Esophagus mucosa (tissue), 1 donor: ENCODE measurements around the gene B3GNT7. TPM values are rescaled to one million over a fixed set of nuclear protein-coding genes. Genes with fewer than 3 reads are reported as not detected.
"Not testable (repeated sequence)": the region's sequence is repeated elsewhere in the genome, so short reads cannot be mapped to it uniquely, and the experiment has no call there.

Source experiments
- ATAC-seq: fragments of 200-7000 bp; cut with Tn5 transposase; one replicate; pipeline ENCODE4 v1.9.1; 2020
- total RNA-seq: library from RNA; stranded (reverse); gene quantifications from one replicate; pipeline ENCODE4 v1.2.4, GENCODE V29; 2023
- donor health status: DM: yes; HTN: yes; CAD: no.

The B3GNT7 gene
- total RNA-seq, 1 donor from 2014 or later: 5.5 TPM

GRCh38 chr2:231404183-231404578 lies 8.7 kb downstream of the B3GNT7 start:
- not testable (repeated sequence) for ATAC-seq

DNA sequence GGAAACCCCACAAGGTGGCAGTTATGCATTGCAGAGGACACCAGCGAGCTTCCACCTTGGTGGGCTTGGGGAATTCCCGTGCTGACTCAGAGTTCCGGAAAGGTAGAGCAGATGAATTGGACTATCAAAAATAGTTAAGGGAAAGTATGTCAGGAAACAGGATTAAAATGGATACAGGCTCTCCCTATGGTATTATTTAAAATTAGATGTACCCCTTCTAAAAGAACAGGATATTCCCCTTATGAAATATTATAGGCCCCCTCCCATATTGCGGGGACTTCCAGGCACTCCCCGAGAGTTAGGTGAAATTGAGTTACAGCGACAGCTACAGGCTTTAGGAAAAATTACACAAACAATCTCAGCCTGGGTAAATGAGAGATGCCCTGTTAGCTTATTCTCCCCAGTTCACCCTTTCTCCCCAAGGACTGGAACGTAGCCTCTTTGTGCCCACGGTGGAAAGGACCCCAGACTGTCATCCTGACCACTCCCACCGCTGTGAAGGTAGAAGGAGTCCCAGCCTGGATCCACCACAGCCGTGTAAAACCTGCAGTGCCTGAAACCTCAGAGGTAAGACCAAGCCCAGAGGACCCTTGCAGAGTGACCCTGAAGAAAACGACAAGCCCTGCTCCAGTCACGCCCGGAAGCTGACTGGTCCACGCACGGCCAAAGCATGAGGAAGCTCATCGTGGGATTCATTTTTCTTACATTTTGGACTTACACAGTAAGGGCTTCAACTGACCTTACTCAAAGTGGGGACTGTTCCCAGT lies 10.3 kb downstream of the B3GNT7 start:
- not testable (repeated sequence) for ATAC-seq

GRCh38 chr2:231407686-231408085 lies 12.2 kb downstream of the B3GNT7 start:
- ATAC-seq: not testable (repeated sequence)

- not testable (repeated sequence) for ATAC-seq
Measured at GRCh38 chr2:231408304-231408703, 12.8 kb downstream of the B3GNT7 start.

DNA sequence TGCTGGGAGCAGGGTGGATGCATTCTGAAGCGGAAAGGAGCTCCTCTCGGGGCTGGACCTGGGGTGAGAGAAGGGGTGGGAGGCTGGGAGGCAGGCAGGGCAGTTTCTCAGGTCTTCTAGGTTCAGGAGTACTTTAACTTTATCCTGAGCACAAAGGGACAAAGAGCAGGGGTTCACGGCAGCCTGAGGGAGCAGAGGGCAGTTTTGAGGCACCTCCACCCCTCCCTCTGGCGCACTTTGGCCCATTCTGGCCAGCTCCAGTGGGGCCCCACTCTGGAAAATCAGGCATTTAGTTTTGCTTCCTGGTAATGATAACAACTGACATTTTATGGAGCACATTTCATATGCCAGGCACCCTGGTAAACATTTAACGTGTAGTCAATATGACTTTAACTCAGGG lies 14.3 kb downstream of the B3GNT7 start:
- no peak for ATAC-seq

- no peak for ATAC-seq
Measured at GRCh38 chr2:231410293-231411004, 14.9 kb downstream of the B3GNT7 start.

- ATAC-seq: no peak
Measured at GRCh38 chr2:231411237-231411636, 15.7 kb downstream of the B3GNT7 start.

- peak; percentile 95 for ATAC-seq
Measured at GRCh38 chr2:231411831-231412617, 16.5 kb downstream of the B3GNT7 start.

- no peak for ATAC-seq
Measured at GRCh38 chr2:231412618-231412963, 17.1 kb downstream of the B3GNT7 start.

DNA sequence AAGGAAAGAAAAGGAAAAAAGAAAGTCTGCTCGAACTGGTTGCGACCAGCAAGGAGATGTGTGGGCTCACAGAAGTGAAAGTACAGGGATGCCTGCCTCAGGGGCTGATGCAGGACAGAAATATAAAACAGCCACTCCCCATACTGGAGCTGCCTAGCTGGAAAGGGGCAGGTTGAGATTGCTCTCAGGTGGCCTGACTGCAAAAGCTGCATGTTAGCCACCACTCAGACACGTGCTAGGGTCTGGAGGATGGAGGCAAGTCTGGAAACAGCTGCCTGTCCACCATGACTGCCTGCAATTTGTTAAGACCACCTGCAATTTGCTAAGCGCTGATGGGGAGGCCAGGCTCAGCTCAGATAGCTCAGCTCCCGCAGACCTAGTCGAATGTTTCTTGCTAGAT lies 17.9 kb downstream of the B3GNT7 start:
- no peak for ATAC-seq

DNA sequence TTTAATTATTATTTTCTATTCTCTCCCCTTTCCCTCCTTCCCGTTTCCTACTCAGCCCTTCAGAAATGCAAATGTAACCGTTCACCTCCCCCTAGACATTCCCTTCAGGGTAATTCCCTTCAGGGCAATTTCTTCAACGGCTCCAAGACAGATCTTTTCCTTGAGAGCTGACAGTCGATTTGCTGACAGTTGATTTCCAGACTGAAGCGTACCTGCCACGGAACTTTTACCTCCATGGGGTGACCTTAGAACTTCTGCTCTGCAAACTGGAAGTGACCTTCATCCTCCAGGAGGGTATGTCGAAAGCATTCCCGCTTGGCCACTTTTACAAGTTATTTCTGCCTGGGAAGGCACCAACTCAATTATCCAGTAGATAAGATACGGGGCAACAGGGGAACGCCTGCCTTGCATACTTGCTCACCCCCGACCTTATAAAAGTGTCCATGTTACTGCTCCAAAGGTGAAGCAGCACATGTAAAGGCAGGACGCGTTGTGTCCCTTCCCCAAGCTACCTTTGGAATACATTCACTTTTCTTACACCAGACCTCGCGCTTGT lies 18.5 kb downstream of the B3GNT7 start:
- no peak for ATAC-seq

- ATAC-seq: no peak
Measured at GRCh38 chr2:231415029-231415428, 19.5 kb downstream of the B3GNT7 start.

GRCh38 chr2:231418820-231419640 lies 23.5 kb downstream of the B3GNT7 start:
- no peak for ATAC-seq

DNA sequence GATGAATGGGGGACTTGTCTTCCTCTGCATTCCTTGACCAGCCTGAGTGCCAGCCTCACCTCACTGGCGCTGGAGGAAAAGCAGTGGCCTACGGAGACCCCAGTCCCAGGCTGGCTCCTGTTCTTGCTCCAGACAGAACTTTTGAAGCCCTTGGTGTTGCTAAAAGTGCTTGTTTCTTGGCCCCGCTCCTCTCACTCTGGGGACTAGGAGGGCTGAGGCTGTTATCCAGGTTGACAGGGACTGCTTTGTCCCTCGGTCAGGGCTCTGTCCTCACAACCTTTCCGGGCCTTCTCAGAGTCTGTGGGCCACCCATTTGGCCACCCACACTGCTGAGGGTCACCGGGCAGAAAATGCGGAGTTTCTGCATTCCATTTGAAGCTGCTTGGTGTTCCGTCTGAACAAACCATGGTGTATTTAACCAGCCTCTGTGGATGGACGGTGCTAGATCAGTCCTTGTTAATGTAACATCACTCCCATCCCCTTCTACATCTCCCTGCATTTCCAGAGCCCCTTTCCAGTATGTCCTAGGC lies 25.6 kb downstream of the B3GNT7 start:
- ATAC-seq: no peak

DNA sequence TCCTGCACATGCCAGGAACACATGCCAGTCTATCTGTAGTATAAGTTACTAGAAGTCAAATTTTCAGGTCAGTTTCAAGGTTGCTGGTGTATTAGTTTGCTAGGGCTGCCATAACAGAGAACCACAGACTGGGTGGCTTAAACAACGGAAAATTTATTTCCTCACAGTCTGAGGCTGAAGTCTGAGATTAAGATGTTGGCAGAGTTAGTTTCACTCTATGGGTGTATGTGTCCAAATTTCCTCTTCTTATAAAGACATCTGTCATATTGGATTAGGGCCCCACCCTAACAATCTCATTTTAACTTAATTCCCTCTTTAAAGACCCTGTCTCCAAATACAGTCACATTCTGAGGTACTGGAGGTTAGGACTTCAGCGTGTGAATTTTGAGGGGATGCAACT lies 26.5 kb downstream of the B3GNT7 start:
- no peak for ATAC-seq

DNA sequence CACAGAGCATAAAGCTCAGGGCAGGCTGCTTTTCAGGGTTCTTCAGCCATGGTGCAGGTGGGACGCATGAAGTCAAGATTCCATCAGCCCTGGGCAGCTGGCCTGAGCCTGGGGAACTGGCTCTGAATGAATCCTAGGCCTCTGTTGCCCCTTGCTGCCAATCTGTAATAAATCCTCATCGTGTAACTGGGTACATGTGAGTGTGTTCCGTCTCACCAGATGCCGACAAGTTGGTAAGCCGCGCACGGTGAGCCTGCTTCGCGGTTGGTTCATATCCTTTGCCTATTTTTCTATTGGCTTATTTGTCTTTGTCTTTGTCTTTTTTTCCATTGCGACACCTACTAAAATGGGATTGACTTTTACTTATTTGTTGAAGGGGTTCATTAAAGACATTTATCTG lies 27.7 kb downstream of the B3GNT7 start:
- no peak for ATAC-seq

DNA sequence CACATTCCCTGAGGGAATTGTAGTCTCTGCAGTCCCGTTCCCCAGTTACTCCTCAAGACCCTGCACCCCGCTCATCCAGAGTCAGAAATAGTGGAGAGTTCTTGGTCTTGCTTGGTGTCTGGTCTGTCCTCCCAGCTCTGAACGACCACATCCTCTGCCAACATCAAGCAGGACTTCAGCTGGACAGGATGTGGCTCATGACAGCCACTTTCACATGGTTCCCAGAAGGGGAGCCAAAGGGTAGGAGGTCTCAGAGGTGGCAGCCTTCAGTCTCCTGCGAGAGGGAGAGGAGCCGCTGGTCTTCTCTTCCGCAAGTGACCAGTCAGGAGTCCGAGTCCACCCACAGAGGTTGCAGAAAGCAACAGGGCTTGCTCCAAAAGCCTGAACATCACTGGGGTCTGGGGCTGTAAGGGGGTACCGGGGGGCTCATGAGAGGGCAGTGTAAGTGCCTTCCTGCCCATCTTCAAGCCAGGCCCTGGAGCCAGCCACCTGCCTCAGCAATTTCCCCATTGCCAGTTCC lies 29.8 kb downstream of the B3GNT7 start:
- ATAC-seq: peak; percentile 8

- peak; percentile 28 for ATAC-seq
Measured at GRCh38 chr2:231425811-231426703, 30.5 kb downstream of the B3GNT7 start.

- ATAC-seq: no peak
Measured at GRCh38 chr2:231427116-231427515, 31.6 kb downstream of the B3GNT7 start.

DNA sequence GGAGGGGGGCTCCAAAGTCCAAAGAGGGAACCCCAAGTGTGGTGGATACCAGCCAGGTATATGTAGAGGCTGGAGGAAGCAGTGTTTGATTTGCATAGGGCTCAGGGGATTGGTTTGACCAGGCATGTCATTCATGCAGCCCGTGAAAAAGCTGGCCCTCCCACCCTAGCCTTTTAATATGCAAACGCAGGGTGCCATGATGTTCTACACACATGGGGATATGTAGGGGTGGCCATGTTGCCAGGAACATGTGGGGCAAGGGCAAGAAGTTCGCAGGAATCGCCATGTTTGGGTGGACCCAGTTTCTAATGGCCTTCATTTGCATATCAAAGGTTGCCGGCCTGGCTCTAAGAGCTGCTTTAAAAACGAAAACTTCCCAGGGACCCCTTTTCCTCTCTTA lies 33.6 kb downstream of the B3GNT7 start:
- no peak for ATAC-seq

DNA sequence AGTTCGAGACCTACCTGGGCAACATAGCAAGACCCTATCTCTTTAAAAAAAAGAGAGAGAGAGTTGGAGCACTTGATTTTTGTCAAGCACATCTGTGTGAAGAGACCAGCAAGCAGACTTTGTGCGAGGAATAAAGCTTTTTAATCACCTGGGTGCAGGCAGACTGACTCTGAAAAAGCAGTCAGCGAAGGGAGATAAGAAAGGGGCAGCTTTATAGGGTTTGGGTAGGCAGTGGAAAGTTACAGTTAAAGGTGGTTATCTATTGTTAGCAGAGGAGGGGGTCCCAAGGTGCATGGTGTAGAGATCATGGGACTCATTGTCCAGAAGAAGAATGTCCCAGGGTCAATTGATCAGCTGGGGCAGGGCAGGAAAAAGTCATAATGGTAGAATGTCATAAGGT lies 34.4 kb downstream of the B3GNT7 start:
- ATAC-seq: no peak
